ENCODE measurements around the gene TNNC2. TPM values are rescaled to one million over a fixed set of nuclear protein-coding genes. Genes with fewer than 3 reads are reported as not detected.

The TNNC2 gene
- total and polyA plus RNA-seq, 2 experiments from 2014 or later = 0.59 to 32.5 TPM

GRCh38 chr20:45775411-45775810, 51.7 kb downstream of the TNNC2 start:
- H3K4me1 ChIP-seq (ENCODE audit: insufficient read depth) = no peaks in the 10 kb centered on the region
- H3K9me2 ChIP-seq (ENCODE audit: insufficient read depth) = no peaks in the 10 kb centered on the region; the same call in 1 of the 2 replicates
- no peak for ATAC-seq
- Mint-ChIP-seq H3K4me3 (no peak overlapping the region), H3K36me3 (ENCODE audit: low read depth) (no peaks in the 10 kb centered on the region; the same call in 2 of the 3 replicates), H3K27me3 (ENCODE audit: insufficient read depth, low read depth, poor library complexity) (peaks cover 9% of the 10 kb centered on the region), H3K4me1 (peaks cover 11% of the 10 kb centered on the region), H3K27ac (no peak overlapping the region; the same call in 1 of the 2 replicates), H3K9me3 (no peaks in the 10 kb centered on the region; the same call in 2 of the 3 replicates)
- H2AFZ ChIP-seq = no peak overlapping the region
- no peaks in the 10 kb centered on the region for H4K20me1 ChIP-seq (replicated peaks; ENCODE audit: insufficient read depth)
- DNase-seq (ENCODE audit: low spot score) = no peak
- H3K27ac ChIP-seq (ENCODE audit: low read depth) = no peak overlapping the region
- no peaks in the 10 kb centered on the region for H3K27me3 ChIP-seq (ENCODE audit: insufficient read depth)
- H3K4me2 ChIP-seq = no peak overlapping the region
- no peaks in the 10 kb centered on the region for H3K79me2 ChIP-seq (replicated peaks; ENCODE audit: insufficient read depth)
- H3K36me3 ChIP-seq (ENCODE audit: insufficient read depth) = no peaks in the 10 kb centered on the region
- H3K4me3 ChIP-seq = no peak overlapping the region
- TF ChIP-seq STAT1 (IDR thresholded peaks at IDR 0.05; ENCODE audit: unreplicated experiment) = no peak
- TF ChIP-seq, protein P1, sequence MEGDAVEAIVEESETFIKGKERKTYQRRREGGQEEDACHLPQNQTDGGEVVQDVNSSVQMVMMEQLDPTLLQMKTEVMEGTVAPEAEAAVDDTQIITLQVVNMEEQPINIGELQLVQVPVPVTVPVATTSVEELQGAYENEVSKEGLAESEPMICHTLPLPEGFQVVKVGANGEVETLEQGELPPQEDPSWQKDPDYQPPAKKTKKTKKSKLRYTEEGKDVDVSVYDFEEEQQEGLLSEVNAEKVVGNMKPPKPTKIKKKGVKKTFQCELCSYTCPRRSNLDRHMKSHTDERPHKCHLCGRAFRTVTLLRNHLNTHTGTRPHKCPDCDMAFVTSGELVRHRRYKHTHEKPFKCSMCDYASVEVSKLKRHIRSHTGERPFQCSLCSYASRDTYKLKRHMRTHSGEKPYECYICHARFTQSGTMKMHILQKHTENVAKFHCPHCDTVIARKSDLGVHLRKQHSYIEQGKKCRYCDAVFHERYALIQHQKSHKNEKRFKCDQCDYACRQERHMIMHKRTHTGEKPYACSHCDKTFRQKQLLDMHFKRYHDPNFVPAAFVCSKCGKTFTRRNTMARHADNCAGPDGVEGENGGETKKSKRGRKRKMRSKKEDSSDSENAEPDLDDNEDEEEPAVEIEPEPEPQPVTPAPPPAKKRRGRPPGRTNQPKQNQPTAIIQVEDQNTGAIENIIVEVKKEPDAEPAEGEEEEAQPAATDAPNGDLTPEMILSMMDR (conservative IDR thresholded peaks at IDR 0.05; ENCODE audit: low read depth in 2 of 2) = no peak
- TF ChIP-seq JUNB (IDR thresholded peaks at IDR 0.05; ENCODE audit: unreplicated experiment) = no peak
- TF ChIP-seq POLR2AphosphoS5 (IDR thresholded peaks at IDR 0.05; ENCODE audit: low read depth) = no peak
- TF ChIP-seq ZNF331 (CRISPR knock-in tag; IDR thresholded peaks at IDR 0.05; ENCODE audit: low read depth) = no peak
- no peak for TF ChIP-seq REST (IDR thresholded peaks at IDR 0.05; ENCODE audit: unreplicated experiment)
- TF ChIP-seq CREB1 (CRISPR knock-in tag; IDR thresholded peaks at IDR 0.05; ENCODE audit: low read depth) = no peak
- no peak for TF ChIP-seq EZH2phosphoT487 (IDR thresholded peaks at IDR 0.05; ENCODE audit: unreplicated experiment)
- TF ChIP-seq ZNF462 (CRISPR knock-in tag; IDR thresholded peaks at IDR 0.05) = no peak
- TF ChIP-seq, protein P2, sequence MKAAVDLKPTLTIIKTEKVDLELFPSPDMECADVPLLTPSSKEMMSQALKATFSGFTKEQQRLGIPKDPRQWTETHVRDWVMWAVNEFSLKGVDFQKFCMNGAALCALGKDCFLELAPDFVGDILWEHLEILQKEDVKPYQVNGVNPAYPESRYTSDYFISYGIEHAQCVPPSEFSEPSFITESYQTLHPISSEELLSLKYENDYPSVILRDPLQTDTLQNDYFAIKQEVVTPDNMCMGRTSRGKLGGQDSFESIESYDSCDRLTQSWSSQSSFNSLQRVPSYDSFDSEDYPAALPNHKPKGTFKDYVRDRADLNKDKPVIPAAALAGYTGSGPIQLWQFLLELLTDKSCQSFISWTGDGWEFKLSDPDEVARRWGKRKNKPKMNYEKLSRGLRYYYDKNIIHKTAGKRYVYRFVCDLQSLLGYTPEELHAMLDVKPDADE (IDR thresholded peaks at IDR 0.05) = no peak
- no peaks in the 10 kb centered on the region for H3F3A ChIP-seq (replicated peaks; ENCODE audit: low read depth)

Data from GM23338 (cell line).